GM12878 (cell line): Measurements from ENCODE around the gene CIAO2B. TPM values are rescaled to one million over a fixed set of nuclear protein-coding genes. Genes with fewer than 3 reads are reported as not detected.

ENCODE experiments used
- EP300 ChIP-seq, 2 experiments: fragments of 150-350 bp in 1 of 2; IDR thresholded peaks; 2 replicates each; pipeline ENCODE4 v1.6.1; 2011 to 2012; ENCODE audit warnings: low read depth in 2 of 2, low read length in 2 of 2, borderline replicate concordance in 1 of 2, improper control_type of control experiment in 1 of 2, inconsistent platforms in 1 of 2; ENCODE audit not compliant: control insufficient read depth in 1 of 2
- IKZF2 ChIP-seq, 2 experiments: fragments of 450-650 bp; IDR thresholded peaks; 2 replicates each; pipeline ENCODE4 v1.6.1; 2017; ENCODE audit warnings: mild to moderate bottlenecking in 2 of 2, moderate library complexity in 2 of 2
- NR2F1 ChIP-seq: fragments of 450-650 bp; conservative IDR thresholded peaks from 2 replicates; pipeline ENCODE4 v1.6.1; 2017; ENCODE audit warnings: mild to moderate bottlenecking
- PAX5 ChIP-seq: IDR thresholded peaks from 2 replicates; pipeline ENCODE4 v1.6.1; 2011; ENCODE audit warnings: low read depth, low read length, borderline replicate concordance
- POLR2AphosphoS5 ChIP-seq: IDR thresholded peaks from 2 replicates; pipeline ENCODE4 v1.6.1; 2011; ENCODE audit warnings: mild to moderate bottlenecking, low read length, inconsistent platforms
- POU2F2 ChIP-seq: IDR thresholded peaks from 3 replicates; pipeline ENCODE4 v1.6.1; 2011; ENCODE audit warnings: low read depth, mild to moderate bottlenecking, low read length, borderline replicate concordance
- SUZ12 ChIP-seq: fragments of 200-600 bp; sonication (generic); IDR thresholded peaks from one replicate; pipeline ENCODE4 v1.6.1; 2018; ENCODE audit warnings: antibody characterized with exemption, mild to moderate bottlenecking; ENCODE audit not compliant: unreplicated experiment
- polyA plus RNA-seq, 11 experiments: library from polyadenylated mRNA; depleted of rRNA in 4 of 11; unstranded in 6 of 11; stranded (reverse) in 5 of 11; fragments of >200 nt; fragmentation: Nextera tagmentation in 4 of 11; fragmentation: Illumina TruSeq in 1 of 11; extraction: Ambion mirVana in 4 of 11; extraction: Trizol in 1 of 11; gene quantifications; 1 replicate in 1 of 11; 2 replicates in 10 of 11; pipeline versions ENCODE4 v1.2.1 to v1.2.3, GENCODE V29; 2011 to 2016; ENCODE audit warnings: inconsistent platforms in 2 of 11, missing spikeins in 2 of 11, low read depth in 1 of 11
- total RNA-seq, 4 experiments: library from RNA; depleted of rRNA in 3 of 4; stranded (reverse); fragments of >200 nt in 3 of 4; fragmentation: Illumina TruSeq in 1 of 4; extraction: Trizol in 1 of 4; gene quantifications; 2 replicates each; pipeline versions ENCODE4 v1.2.1 to v1.2.3, GENCODE V29; 2013 to 2021
- TF ChIP-seq, protein P1 (sequence below): fragments of 450-650 bp; IDR thresholded peaks from 2 replicates; pipeline ENCODE4 v1.6.1; 2017; ENCODE audit warnings: low read depth, mild to moderate bottlenecking, moderate library complexity
- TF ChIP-seq, protein P2 (sequence below): fragments of 450-650 bp; IDR thresholded peaks from 2 replicates; pipeline ENCODE4 v1.6.1; 2017; ENCODE audit warnings: mild to moderate bottlenecking

CIAO2B gene
- total and polyA plus RNA-seq, 10 of the 15 experiments (the other 5 are each of a cell fraction or from before 2014, with no cell fraction given), result 76.4 to 241 (median 138) TPM

GRCh38 chr16:66926961-66927436, 7.2 kb downstream of the CIAO2B start (continued):
- TF ChIP-seq, protein P1, sequence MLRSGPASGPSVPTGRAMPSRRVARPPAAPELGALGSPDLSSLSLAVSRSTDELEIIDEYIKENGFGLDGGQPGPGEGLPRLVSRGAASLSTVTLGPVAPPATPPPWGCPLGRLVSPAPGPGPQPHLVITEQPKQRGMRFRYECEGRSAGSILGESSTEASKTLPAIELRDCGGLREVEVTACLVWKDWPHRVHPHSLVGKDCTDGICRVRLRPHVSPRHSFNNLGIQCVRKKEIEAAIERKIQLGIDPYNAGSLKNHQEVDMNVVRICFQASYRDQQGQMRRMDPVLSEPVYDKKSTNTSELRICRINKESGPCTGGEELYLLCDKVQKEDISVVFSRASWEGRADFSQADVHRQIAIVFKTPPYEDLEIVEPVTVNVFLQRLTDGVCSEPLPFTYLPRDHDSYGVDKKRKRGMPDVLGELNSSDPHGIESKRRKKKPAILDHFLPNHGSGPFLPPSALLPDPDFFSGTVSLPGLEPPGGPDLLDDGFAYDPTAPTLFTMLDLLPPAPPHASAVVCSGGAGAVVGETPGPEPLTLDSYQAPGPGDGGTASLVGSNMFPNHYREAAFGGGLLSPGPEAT, result 0 out of 2 replicates have a peak, but pooled peaks have one; percentile 18
- TF ChIP-seq EP300 (IDR thresholded peaks at IDR 0.05; ENCODE audit: borderline replicate concordance in 1 of 2, control insufficient read depth in 1 of 2, low read depth in 2 of 2, low read length in 2 of 2) (0 out of 4 replicates have a peak, but pooled peaks of 1 of the 2 experiments have one; percentile 13), NR2F1 (peak; percentile 42; the same call in 1 of the 2 replicates), PAX5 (peak; percentile 19; the same call in 1 of the 2 replicates), POLR2AphosphoS5 (no peak), IKZF2 (IDR thresholded peaks at IDR 0.05) (peak; percentile 45 to 53; a peak in 3 of 4 replicates), SUZ12 (no peak), POU2F2 (peak; percentile 55; the same call in 1 of the 3 replicates)
- TF ChIP-seq, protein P2, sequence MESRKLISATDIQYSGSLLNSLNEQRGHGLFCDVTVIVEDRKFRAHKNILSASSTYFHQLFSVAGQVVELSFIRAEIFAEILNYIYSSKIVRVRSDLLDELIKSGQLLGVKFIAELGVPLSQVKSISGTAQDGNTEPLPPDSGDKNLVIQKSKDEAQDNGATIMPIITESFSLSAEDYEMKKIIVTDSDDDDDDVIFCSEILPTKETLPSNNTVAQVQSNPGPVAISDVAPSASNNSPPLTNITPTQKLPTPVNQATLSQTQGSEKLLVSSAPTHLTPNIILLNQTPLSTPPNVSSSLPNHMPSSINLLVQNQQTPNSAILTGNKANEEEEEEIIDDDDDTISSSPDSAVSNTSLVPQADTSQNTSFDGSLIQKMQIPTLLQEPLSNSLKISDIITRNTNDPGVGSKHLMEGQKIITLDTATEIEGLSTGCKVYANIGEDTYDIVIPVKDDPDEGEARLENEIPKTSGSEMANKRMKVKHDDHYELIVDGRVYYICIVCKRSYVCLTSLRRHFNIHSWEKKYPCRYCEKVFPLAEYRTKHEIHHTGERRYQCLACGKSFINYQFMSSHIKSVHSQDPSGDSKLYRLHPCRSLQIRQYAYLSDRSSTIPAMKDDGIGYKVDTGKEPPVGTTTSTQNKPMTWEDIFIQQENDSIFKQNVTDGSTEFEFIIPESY, result no peak
